Measurements from ENCODE around the gene GABPB1.
A peak's percentile ranks its signal among the peaks of the same experiment; 100 is the strongest.
"Not testable (repeated sequence)": the region's sequence is repeated elsewhere in the genome, so short reads cannot be mapped to it uniquely, and the experiment has no call there.

GABPB1 gene

DNA sequence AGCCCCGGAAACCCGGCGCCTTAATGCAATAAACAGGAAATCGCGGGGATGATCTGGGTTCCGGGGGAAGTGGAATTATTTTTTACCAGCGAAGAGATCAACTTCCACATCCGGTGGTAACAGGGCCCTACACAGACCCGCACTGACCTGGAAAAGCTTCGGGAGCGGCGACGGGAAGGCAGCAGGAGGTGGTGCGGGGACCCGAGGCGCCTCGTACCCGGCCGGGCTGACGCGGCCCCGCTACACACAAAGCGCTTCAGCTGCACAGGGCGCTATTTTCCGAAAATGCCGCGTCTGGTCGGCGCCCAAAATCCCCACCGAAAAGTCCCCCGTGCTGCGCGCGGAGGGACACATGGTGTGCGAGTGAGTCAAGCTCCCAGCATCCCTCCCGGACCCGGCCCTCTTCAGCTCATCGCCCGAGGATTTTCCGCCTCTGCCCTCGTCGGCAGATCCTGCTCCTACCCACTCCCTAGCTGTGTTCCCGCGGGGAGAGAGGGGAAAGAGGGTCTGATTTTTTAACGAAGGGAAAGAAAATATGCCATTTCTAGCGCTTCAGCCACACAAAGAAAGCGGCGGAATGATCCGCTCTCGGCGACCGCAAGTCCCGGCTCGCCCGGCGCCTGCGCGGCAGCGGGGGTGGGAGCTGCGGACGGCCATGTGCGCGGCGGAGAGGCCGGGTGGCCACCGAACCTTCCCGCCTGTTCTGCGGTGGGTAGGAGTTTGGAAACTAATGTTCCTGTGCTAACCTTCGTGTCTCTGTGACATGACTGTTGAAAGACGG lies at the start of gene GABPB1:
Gene GABPB1 (minus strand): TSS at position 361 of the 781 bp plus-strand sequence. CDS start 45,400 bp downstream, outside the sequence.
- peak; percentile 75 to 86 for DNase-seq (ENCODE audit: low read depth in 1 of 2, low spot score in 1 of 2)

DNA sequence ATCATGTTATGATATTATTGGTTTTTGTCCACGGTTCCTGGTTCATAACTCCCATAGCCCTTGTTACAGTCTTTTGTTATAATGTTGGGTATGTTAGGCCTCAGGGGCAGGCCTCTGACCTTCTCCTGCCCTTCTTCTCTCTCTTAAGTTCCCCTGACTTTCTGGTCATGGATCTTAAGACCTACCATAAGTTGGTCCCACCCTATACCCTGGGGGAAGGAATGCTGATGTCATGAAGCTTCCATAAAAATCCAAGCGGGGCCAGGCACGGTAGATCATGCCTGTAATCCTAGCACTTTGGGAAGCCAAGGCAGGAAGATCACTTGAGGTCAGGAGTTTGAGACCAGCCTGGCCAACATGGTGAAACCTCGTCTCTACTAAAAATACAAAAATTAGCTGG lies 36.6 kb upstream of the GABPB1 start:
- not testable (repeated sequence) for DNase-seq (ENCODE audit: low read depth in 1 of 2, low spot score in 1 of 2)

GRCh38 chr15:50390554-50391264 lies 35.7 kb upstream of the GABPB1 start:
- no peak for DNase-seq (ENCODE audit: low read depth in 1 of 2, low spot score in 1 of 2)

DNA sequence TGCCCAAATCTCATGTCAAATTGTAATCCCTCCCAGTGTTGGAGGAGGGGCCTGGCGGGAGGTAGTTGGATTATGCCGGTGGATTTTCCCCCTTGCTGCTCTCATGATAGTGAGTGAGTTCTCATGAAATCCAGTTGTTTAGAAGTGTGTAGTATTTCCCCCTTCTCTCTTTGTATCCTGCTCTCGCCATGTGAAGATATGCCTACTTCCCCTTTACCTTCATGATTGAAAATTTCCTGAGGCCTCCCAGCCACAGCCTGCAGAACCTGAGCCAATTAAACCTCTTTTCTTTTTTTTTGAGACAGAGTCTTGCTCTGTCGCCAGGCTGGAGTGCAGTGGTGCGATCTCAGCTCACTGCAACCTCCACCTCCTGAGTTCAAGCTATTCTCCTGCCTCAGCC lies 27.4 kb upstream of the GABPB1 start:
- not testable (repeated sequence) for DNase-seq (ENCODE audit: low read depth in 1 of 2, low spot score in 1 of 2)

GRCh38 chr15:50381438-50381837 lies 26.4 kb upstream of the GABPB1 start:
- no peak for DNase-seq (ENCODE audit: low read depth in 1 of 2, low spot score in 1 of 2)

DNA sequence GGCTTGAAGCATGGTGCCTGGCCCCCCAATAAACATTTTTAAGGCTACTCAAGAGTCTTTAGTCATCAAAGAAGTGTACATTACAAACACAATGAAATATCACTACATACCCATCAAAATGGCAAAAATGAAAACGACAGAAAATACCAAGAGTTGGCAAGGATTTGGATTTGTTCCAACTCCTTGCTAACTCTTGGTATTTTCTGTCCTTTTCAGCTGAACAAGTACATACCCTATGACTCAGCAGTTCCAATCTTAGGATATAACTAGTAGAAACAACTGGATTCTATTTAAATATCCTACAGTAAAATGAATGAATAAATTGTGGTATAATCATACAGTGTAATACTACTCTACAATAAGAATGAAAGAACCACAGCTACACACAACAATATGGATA lies 25.1 kb upstream of the GABPB1 start:
- DNase-seq (ENCODE audit: low read depth in 1 of 2, low spot score in 1 of 2) = no peak

- not testable (repeated sequence) for DNase-seq (ENCODE audit: low read depth in 1 of 2, low spot score in 1 of 2)
Observed at GRCh38 chr15:50379413-50379812, 24.4 kb upstream of the GABPB1 start.

DNA sequence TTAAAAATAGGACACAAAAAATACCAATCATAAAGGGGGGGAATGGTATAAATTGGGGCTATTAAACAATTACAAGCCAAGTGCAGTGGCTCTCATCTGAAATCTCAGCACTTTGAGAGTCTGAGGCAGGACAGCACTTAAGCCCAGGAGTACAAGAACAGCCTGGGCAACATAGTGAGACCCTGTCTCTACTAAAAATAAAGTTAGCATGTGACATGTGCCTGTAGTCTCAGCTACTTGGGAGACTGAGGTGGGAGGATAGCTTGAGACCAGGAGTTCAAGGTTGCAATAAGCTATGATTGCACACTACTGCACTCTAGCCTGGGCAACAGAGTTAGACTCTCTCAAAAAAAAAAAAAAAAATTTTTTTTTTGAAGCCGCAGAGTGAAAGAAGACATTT lies 23.8 kb upstream of the GABPB1 start:
- DNase-seq (ENCODE audit: low read depth in 1 of 2, low spot score in 1 of 2) = no peak

DNA sequence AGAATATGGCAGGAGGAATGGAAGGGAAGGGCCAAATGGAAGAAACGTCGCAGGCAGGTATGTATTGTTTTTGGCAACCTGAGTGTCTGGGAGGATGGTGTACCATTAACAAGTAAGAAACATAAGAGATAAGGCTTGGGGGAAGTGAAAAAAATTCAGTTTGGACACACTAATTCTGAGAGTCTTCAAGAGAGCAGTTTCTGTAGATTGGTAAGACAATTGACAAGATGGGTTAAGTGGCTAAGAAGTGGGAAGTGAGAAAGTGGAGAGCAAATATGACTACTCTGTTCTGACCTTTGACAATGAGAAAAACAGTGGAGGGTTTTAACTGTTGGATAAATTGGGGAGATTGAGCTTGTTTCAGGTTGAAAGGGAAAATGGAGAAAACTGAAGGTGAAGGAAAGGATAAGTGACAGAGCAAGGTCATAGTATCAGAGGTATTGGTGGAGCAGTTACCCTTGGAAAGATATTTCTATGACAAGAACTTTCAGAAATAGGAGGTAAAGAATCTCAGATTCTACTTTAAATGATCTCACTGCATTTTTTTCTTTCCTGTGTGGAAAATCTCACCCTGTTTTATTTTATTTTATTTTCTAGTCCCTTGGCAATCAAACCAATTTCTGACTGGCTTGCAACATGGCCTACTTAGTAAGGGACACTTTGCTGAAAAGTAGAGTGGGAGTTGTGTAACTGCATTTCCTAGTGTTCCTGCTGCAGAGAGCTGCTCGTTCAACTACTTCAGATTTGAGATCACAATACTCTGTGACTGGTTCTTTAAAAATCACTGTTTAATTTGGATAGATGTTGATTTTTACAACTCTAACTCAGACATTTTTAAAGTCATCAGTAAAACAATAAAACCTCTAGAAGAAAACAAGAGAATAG lies 23.1 kb upstream of the GABPB1 start:
- DNase-seq (ENCODE audit: low read depth in 1 of 2, low spot score in 1 of 2) = no peak

DNA sequence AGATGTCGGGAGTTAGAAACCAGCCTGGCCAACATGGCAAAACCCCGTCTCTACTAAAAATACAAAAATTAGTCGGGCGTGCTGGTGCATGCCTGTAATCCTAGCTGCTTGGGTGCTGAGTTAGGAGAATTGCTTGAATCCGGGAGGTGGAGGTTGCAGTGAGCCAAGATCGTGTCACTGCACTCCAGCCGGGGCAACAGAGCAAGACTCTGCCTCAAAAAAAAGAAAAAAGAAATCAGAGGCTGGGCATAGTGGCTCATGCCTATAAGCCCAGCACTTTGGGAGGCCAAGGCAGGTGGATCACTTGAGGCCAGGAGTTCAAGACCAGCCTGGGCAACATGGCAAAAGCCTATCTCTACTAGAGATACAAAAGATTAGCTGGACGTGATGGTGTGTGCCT lies 14.6 kb upstream of the GABPB1 start:
- not testable (repeated sequence) for DNase-seq (ENCODE audit: low read depth in 1 of 2, low spot score in 1 of 2)

- no peak for DNase-seq (ENCODE audit: low read depth in 1 of 2, low spot score in 1 of 2)
Observed at GRCh38 chr15:50365971-50366370, 11.0 kb upstream of the GABPB1 start.

DNA sequence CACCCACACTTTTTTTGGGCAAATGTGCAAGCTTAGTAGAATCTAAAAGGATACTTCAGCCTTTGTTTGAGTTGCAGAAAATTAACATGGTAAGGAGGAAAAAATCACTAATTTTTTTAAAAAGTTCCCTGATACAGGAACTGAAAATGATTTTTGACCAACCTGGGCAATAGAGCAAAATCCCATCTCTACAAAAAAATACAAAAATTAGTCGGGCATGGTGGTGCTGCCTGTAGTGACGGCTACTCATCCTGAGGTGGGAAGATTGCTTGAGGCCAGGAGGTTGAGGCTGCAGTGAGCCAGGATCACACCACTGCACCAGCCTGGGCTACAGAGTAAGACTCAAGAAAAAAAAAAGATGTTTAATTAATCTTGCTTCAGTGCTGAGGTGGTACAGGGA lies 10.6 kb upstream of the GABPB1 start:
- no peak for DNase-seq (ENCODE audit: low read depth in 1 of 2, low spot score in 1 of 2)

- DNase-seq (ENCODE audit: low read depth in 1 of 2, low spot score in 1 of 2) = no peak
Observed at GRCh38 chr15:50363612-50364011, 8.6 kb upstream of the GABPB1 start.

DNA sequence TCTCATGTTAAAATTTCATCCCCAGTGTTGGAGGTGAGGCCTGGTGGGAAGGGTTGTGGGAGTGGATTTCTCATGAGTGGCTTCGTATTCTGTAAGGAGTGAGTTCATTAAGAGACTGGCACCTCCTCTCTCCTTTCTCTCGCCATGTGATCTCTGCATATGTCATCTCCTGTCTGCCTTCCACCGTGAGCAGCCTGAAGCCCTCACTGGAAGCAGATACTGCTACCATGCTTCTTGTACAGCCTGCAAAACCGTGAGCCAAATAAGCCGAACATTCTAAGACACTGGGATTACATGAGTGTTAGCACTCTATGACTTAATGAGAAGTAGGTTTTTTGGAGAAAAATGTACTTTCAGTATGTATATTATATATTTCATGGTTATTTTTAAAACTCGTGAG lies 6.8 kb upstream of the GABPB1 start:
- no peak for DNase-seq (ENCODE audit: low read depth in 1 of 2, low spot score in 1 of 2)

GRCh38 chr15:50358845-50359244 lies 3.8 kb upstream of the GABPB1 start:
- no peak for DNase-seq (ENCODE audit: low read depth in 1 of 2, low spot score in 1 of 2)

DNA sequence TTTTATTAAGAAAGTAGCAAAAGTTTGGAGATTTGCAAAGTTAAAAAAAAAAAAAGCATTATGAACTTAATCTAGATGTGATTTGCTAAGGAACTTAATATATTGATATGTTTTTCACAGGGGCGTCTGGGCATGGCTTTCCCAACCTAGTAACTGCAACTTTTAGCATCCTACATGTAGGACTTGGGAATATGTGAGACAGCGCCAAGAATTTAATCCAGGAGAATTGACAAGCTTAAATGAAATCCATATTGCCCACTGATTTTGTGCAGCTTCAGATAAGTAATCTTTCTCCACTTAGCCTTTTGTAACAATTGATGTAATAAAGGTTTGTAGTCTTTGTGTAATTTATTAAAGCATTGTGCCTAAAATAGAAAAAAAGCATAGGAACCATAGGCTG lies 982 bp upstream of the GABPB1 start:
- no peak for DNase-seq (ENCODE audit: low read depth in 1 of 2, low spot score in 1 of 2)

- DNase-seq (ENCODE audit: low read depth in 1 of 2, low spot score in 1 of 2) = no peak
Observed at GRCh38 chr15:50355619-50355905, 564 bp upstream of the GABPB1 start.

- peak; percentile 12 to 28 for DNase-seq (ENCODE audit: low read depth in 1 of 2, low spot score in 1 of 2)
Observed at GRCh38 chr15:50353975-50354837, 792 bp downstream of the GABPB1 start.

DNA sequence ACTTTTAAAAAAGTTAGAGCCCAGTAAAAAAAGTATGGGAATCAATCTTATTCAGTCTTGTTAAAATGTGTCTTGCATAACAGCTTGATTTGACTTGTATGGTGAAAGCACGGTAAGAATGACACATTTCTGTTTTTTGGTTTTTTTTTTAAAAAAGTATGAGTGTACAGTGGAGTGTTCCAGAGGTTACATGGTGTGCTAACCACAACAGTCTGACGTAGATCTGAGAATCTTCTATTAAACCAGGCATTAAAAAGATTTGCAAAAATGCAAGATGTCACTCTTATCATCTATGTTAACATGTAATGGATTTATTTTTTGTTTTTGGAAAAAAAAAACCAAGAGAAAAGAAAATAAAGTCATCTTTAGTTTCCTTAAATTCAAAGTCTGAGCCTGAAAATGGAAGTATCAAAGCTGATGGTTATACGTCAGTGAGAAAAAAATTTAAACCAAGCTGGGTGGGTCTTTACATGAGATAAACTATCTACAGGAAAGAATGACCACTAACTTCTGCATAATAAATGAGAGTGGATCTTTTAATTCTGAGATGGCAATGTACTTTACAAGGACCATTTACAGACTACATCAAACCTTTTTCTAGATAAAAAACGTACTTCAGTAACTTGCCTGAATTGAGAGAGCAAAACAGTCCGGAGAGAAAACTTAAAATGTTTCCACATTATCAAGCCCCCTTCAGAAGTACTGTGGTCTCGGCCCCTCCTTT lies 1.6 kb downstream of the GABPB1 start:
- no peak for DNase-seq (ENCODE audit: low read depth in 1 of 2, low spot score in 1 of 2)

DNA sequence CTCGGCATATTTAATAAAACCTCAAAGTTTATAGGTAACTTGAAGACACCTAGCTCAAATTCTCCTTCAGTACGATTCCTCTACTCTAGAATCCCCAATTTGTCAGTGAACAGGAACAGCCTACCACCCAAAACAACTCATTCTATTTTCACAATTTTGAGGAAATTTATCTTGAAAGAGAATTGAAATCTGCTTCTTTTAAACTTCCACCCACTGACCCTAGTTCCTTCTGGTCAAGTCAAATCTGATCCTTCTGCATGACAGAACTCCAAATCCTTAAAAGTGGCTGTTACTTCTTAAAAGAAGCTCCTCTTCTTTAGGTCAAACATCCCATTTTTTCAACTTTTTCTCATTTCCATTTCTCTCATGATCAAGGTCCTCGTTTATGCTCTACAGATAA lies 4.4 kb downstream of the GABPB1 start:
- DNase-seq (ENCODE audit: low read depth in 1 of 2, low spot score in 1 of 2) = no peak

All from activated T-helper 1 cell treated with anti-CD3 and anti-CD28 coated beads, Interleukin-2, amount 50 U/mL, for 16 hours (primary cell).